NCI-H82 (cell line): ENCODE measurements around the gene ADAMTS7.
"Not testable (repeated sequence)": the region's sequence is repeated elsewhere in the genome, so short reads cannot be mapped to it uniquely, and the experiment has no call there.

Experiments
- DNase-seq: peaks from one replicate; lab custom pipeline; 2025; lab: John Stamatoyannopoulos, UW

Gene ADAMTS7

DNA sequence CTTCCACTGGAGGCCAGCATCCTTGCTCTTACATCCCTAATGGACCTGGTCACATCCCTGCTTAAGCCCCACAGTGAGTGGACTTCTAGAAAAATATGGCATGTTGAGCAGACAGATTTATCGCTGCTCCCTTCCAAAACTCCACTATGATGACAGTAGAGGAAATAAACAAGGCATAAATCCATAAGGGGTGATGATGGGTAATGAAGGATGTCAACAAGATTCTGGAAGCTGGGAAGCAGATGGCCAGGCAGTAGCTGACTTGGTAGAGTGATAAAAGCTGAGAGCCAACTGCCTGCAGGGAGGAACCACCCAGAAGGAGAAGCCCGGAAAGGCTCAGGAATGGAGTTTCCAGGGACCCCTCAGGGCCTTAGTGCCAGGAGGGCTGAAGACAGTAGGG lies 28.9 kb downstream of the ADAMTS7 start:
- DNase-seq: not testable (repeated sequence)

DNA sequence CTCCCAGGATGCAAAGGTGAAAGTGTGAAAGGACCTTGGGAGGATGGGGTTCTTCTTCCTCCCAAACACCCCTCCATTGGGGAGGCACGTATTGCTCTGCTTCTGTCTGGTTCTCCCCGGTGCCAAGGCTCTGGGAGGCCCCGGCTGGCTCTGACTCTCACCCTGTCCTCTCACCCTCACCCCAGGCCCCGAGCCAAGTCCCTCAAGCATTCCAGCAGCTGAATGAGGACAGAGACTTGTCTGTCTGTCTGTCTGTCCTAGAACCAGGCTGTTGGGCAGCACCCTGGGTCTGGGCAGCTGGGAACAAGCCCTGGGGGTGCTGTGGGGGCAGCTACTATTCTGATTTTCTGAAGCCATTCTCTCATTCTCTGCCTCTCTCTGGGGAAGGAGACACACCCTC lies 29.9 kb downstream of the ADAMTS7 start:
- DNase-seq: not testable (repeated sequence)

DNA sequence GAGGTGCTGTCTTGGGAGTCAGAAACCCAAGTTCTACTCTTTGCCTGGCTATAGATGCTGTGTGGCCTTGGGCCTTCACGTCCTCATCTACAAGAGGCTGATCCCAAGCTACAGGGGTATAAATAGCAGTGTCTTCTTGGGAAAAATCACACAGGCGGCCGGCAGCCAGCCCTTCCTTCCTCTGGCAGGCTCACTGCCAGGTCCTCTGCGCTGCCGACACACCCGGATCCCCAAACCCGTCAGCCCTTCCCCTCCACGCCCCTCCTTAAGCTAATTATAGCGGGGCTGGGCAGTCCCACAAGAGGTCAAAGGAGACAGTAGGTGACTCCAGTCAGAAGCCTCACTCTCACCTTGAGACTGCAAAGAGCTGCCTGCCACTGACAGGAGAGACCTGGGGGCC lies 31.3 kb downstream of the ADAMTS7 start:
- DNase-seq: not testable (repeated sequence)

DNA sequence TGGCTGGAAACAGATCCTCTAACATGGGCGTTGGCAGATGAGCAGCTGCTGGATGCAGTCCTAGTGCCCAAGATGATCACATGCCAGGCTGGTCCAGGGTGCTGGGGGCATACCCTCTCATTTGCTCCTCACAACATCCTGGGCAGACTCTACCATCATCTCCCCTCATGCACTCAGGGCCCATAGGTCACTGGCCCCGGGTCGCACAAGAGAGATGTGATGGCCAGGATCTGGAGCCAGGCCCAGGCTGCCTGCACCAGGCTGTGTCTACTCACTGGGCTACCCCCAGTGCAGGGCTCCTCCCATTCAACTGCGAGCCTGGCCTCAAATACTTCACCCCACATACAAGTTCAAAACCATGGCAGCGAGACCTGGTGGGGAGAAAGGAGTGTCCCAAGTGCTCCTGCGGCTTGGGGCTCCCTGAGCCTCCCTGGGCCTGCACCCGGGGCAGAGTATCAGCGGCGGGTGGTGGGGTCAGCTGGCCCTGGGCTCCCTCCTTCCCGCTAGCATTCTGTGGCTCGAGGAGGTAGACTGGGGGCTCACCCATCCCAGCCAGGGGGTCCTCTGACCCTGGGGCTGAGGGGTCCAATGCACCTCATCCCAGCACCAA lies 32.0 kb downstream of the ADAMTS7 start:
- not testable (repeated sequence) for DNase-seq

DNA sequence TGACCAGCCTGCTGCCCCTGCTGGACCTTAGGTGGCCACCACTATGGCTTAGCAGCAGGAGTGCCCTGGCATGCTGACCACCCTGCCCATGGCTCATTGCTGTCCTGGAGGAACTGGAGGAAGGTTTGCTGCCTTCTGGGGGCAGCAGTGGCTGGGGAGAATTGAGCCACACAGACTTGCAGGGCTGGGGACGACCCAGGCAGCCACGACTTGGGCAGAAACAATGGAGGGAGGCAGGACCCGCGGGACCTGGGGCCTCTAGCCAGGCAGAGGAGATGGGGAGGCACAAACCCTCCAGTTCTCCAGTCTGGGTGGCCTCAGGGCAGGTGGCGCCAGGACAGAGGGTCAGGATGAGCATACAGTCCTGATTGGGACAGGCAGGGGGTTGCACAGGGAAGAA lies 32.8 kb downstream of the ADAMTS7 start:
- no peak for DNase-seq

DNA sequence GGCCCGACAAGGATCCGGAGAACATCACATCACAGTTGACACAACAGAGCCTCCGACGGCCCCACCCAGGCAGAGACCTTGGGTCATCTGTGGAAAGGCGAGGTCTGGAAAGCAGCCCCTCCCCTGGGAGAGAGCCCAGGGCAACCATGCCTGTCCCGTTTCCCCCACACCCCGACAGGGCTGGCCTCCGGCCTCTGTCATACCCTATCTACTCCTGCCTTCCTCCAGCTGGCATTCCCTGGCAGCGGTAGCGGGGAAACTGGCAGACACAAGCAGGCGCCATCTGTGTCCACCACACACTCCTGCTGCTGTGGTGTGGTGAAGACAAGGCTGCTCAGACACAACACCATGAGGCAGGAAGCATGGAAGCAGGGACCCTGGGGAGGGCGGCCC lies 33.3 kb downstream of the ADAMTS7 start:
- not testable (repeated sequence) for DNase-seq

DNA sequence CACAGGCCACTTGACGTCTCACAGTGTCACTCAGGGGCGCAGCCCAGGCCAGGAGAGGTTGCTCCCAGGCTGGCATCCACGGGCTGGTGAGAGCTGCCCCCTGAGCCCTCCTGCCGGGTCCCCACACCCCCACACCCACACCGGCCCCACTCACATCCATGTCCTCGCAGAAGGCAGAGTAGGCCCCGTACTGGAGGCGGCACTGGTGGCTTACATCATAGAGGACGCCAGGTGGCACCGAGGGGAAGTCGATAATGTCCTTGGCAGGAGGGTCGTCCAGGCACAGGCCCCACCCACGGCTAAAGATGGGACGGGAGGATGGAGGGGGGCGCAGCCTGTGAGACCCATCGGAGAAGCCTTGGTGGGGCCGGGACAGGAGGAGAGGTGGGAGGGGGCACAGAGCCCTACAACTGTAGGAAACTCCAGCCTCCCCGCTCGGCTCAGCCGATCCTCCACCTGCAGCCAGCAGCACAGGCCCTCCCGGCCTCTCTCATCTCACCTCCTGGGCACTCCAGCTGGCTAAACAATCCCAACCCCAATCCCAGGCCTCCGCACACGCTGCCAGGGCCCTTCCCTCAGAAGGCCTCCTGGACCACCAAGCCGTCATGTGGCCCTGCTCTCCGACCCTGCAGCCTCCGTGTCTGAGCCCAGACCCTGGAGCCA lies 33.8 kb downstream of the ADAMTS7 start:
- not testable (repeated sequence) for DNase-seq

DNA sequence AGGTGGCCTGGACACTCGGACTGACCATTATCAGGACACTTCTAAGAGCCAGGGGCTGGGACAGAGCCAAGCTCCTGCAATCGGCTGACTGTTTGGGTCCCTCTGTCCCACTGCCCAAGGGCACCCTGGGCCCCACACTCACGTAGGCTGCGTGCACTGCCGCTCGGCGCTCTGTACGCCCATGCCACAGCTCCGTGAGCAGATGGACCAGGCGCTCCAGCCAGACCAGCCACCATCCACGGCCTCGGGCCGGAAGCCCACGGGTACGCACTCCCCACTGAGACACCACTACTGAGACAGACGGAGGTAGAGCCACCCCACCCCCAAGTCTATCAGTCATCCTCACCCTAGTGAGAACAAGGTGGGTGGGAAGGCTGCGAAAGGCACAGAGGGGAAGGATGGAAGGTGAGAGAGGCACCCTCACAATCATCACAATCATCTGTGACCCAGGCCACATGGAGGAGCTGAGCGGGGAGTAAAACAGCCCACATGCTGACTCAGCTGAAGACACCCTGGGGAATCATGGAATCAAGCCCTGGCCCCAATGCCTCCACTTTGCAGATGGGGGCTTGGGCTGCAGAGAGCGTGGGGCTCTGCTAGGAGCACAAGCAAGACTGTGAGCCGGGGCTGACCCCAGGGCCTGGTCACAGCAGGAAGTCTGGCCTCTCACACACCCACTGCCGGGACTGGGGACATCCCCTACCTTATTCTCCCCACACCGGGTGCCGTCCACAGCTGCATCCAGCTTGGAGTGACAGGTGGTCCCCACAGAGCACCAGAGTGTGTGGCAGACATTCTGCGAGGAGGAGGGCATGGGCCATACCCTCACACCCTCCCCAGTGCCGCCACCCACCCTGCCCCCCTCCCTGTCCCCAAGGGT lies 35.0 kb downstream of the ADAMTS7 start:
- DNase-seq: not testable (repeated sequence)

DNA sequence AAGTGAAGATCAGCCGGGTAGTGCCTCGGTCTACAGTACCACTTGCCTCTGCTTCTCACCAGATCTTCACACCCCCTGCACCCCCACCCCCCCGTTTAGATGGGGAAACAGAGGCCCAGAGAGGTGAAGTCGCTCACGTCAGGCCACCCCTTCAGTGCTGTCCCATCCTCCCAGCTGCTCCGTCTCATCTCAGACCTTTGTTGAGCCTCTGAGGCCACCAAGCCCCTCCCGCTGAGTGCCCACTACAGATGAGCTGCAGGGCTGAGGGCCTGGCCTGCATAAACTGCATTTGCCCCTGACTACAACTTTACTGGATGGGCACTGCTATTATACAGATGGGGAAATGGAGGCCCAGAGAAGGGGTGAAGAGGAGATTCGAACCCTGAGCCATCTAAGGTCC lies 35.8 kb downstream of the ADAMTS7 start:
- no peak for DNase-seq

DNA sequence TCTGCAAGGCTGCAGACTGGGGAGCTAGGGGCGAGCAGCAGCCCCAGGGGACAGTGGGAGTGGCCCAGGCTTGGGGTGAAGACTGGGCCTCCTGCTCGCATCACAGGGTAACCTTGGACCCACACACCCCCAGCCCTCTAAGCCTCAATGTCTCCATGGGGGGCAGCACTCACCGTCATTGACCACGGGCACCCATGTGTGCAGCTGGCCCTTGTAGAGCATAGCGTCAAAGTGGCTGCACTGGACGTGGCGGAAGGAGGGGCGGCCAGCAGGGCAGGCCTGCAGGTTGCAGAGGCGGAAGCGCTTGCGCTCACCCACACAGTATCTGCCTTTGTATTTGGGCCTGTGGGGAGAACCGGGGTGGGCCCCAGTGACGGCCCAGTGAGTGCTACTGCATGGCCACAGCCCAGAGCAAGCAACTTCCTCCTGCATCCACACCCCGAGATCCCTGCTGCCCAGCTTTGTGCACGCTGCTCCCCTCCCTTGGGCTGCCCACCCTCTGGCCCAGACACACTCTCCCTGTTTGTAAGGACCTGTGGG lies 36.7 kb downstream of the ADAMTS7 start:
- not testable (repeated sequence) for DNase-seq

DNA sequence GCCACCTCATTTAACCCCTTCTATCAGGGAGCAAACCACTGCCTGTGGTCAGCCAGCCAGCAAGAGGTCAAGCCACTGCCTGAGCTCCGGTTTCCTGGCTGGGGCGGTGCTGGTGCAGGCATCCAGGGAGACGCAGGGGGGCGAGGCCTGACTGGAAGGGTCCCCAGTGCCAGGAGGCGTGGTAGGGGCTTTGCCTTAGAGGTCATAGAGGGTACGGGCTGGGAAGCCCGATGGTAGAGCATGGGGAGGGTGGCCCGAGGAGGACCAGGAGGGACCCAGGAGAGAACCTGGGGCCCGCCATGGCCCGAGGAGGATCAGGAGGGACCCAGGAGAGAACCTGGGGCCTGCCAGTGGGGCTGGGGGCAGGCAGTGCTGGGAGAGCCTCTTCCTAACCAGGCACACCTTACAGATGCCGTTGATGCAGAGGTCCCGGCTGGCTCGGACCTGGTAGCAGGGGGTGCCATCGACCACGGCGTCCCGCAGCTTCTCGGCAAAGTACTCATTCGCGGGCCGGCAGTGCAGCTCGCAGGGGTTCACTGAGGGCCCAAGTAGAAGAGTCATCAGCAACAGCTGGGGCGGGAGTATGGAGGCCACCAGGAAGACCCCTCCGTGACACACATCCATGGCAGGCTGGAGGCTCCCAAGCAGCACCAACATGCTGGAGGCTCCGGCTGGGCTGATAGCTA lies 37.4 kb downstream of the ADAMTS7 start:
- DNase-seq: not testable (repeated sequence)

DNA sequence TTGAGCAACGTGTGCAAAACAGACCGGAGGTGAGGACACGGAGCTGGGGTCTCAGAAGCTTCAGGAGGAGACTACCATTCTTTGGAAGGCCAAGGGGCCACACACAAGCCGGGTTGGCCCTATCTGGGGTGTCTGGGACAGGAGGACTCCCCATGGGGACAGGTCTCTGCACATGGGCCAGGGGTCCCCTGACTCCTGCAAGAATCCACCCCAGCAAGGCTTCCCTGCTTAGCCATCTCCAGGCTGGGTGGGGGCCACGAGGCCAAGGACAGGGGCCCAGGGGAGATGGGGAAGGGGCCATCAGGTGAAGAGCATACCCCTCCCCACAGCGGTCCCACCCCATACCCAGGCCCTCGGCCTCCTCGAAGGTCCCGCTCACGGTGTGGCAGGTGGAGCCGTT lies 38.5 kb downstream of the ADAMTS7 start:
- no peak for DNase-seq

DNA sequence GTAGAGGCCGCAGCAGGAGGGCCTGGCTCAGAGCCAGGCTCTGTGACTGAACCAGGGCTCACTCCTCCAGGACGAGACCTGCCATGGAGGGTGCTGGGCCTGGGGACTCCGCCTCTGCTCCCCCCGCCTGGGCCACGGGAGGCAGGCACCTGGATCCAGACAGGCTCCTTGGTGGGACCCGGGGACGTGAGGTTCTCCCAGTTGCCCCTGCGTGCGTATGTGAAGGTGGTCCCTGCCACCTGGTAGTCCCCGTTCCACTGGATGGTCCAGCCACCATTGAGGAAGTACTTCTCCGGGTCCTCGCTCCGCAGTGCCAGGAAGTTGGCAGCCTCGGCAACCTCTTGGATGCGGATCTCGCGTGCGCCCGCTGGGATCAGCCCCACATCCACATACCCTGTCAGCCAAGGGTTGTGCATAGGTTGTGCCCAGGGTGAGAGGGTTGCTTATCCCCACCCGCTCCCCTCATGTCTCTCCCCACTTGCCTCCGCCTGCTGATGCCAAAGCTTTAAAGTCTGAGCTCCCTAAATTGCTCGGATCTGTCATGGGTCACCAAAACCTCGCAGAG lies 39.7 kb downstream of the ADAMTS7 start:
- DNase-seq: not testable (repeated sequence)

DNA sequence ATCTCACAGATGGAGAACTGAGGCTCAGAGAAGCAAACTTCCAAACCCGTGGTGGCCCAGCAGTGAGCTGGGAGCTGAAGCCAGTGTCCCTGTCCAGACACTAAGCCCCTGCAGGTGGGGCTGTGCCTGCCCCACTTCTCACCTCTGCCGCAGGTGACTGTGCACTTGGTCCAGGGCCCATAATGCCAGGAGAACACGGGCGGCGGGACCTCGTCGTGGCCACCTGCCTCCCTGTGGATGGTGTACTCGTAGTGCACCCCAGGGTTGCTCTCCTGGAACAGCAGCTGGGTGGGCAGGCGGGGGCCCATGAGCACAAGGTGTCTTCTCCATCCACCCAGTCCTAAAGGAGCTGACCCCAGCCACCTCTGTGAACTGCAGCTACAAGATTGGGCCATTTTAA lies 40.2 kb downstream of the ADAMTS7 start:
- not testable (repeated sequence) for DNase-seq

DNA sequence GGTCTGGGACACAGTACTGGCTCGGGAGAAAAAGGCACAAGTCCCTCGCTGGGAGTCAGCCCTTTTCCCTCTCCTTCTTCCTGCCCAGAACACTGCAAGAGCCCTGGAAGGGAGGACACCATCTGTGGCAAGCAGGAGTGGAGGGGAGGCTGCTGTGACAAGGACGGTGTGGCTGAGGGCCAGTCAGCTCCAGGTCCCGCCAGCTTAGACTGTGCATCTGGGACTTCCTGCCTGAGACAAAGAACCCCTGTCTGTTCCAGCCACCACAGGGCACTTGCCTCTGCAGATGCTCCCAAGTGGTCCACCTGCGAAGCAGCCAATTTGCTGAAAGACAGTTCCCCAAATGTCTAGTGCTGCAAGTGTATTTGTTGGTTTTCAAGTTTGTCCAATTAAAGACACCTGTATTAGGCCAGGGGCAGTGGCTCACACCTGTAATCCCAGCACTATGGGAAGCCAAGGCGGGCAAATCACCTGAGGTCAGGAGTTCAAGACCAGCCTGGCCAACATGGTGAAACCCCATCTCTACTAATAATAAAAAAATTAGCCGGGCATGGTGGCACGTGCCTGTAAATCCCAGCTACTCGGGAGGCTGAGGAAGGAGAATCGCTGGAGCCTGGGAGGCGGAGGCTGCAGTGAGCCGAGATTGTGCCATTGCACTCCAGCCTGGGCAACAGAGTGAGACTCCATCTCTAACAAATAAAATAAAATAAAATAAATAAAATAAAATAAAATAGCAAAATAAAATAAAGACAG lies 41.6 kb downstream of the ADAMTS7 start:
- DNase-seq: peak; percentile 17

DNA sequence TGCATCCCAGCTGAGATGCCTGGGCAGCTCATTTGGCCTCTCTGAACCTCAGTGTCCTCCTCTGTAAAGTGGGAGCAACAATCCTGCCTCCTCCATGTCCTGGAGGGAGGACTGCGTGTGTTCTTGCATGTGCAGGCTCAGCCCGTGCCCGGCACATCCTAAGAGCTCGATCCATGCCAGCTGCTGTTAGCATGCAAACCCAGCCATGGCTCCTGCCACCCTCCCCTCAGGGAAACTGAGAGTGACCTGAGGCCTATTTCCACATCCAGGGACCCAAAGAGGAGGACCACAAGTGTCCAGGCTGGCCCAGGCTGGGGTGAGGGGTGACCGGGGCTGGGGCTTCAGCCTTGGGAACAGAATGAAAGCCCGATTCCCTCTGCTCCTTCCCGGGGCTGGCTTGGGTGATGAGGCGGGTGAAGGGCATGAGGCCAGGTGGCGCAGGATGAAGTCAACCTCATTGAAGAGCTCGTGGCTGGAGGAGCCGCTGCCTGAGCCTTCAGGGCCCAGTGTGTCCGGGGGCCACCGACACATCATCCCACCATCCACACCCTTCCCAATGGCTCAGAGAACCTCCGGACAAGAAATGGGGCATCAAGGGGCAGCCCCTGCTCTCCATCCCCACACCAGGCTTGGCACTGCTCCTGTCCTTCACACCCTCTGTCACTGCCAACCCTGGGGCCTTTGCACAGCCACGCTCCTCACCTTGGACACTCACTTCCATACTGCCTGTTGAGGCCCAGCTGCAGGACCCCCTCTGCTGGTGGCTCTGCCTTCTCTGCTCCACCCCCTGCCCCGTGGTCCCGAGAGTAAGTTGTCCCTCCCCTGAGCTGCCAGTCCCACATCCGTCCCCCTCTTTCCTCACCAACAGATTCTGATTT lies 42.5 kb downstream of the ADAMTS7 start:
- no peak for DNase-seq

DNA sequence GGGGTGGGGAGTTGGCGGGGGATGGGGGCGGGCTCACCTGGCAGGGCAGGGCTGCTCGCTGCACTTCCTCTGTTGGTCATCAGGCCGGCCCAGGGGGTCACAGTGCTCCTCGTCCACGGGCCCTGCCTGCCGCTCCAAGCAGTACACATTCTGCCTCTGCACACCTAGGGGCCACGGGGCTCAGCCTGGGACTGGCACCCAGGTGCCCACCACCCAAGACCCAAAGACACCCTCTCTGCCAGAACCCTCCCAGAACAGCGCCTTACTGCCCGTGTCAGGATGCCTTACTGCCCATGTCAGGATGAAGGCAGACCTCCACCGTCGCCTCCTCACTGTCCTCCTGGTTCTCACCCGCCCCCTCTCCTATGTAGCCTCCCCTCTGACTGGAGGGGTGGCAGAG lies 43.2 kb downstream of the ADAMTS7 start:
- no peak for DNase-seq

DNA sequence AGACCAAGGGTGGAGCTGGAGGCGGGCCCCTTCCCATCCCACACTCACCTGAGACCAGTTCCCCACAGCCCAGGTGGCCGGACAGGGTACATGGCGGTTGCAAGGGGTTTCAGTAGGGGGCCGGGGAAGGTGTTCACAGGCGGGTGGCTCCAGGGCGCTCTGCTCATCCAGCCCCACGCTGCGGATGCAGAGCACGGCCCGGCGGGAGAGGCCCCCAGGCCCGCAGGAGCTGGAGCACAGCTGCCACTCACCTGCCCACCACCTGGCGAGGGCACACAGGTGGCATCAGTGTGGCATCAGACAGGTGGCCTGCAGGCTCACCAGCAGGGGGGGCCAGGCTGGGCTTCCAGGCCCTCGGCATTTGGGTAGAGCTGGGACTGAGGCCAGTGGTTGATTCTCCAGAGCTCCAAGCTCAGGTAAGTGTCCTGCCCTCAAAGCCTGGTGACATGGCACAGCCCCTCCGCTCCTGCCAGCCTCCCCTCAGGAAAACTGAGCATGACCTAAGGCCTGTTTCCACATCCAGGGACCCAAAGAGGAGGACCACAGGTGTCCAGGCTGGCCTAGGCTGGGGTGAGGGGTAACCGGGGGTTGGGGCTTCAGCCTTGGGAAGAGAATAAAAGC lies 43.8 kb downstream of the ADAMTS7 start:
- DNase-seq: no peak

DNA sequence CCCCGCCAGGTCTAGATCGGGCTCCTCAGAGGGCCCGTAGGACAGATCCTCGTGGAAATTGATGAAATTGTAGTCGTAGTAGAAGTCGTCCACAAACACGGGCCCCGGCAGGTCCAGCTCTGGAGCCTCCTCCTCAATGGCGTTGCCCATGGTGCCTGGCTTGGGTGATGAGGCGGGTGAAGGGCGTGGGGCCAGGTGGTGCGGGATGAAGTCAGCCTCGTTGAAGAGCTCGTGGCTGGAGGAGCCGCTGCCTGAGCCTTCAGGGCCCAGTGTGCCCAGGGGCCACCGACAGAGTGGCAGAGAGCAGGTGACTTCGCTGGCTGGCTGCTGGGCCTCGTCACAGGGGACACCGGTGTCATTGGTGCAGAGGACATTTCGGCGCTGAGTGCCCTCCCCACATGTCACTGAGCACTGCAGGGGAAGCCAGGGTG lies 44.6 kb downstream of the ADAMTS7 start:
- DNase-seq: not testable (repeated sequence)
